Uterus (tissue), 4 donors: ENCODE results near the gene ANKRD13C. TPM values are rescaled to one million over a fixed set of nuclear protein-coding genes. Genes with fewer than 3 reads are reported as not detected.

Experiments
- DNase-seq, 2 donors: peaks; one replicate each; pipeline ENCODE4 v3.0.0-alpha.2; 2019 to 2020
- H3K27ac ChIP-seq, 2 donors: fragments of 200-600 bp; sonication (generic); 1 replicate in 1 of 2; 2 replicates in 1 of 2; pipeline ENCODE4 v1.5.1; 2016 to 2018
- H3K27me3 ChIP-seq, 2 donors: fragments of 200-600 bp; sonication (generic); one replicate each; pipeline ENCODE4 v1.5.1; 2018 to 2019; ENCODE audit warnings: control low read depth in 1 of 2
- H3K36me3 ChIP-seq, 2 donors: fragments of 200-600 bp; sonication (generic); one replicate each; pipeline ENCODE4 v1.5.1; 2019; ENCODE audit warnings: control low read depth in 1 of 2
- H3K4me1 ChIP-seq, 2 donors: fragments of 200-600 bp; sonication (generic); one replicate each; pipeline ENCODE4 v1.5.1; 2018 to 2019; ENCODE audit warnings: control low read depth in 1 of 2
- H3K4me3 ChIP-seq, 2 donors: fragments of 200-600 bp; sonication (generic); 1 replicate in 1 of 2; 2 replicates in 1 of 2; pipeline ENCODE4 v1.5.1; 2018 to 2019; ENCODE audit warnings: mild to moderate bottlenecking in 1 of 2
- H3K9me3 ChIP-seq, 2 donors: fragments of 200-600 bp; sonication (generic); one replicate each; pipeline ENCODE4 v1.5.1; 2019; ENCODE audit warnings: control low read depth in 1 of 2
- POLR2A ChIP-seq, 2 donors: fragments of 450-650 bp; IDR thresholded peaks; one replicate each; pipeline ENCODE4 v1.6.1; 2016; ENCODE audit warnings: antibody characterized with exemption in 2 of 2, mild to moderate bottlenecking in 1 of 2, moderate library complexity in 1 of 2
- intact Hi-C: fragments of 100-400 bp; cut with DNase I; formaldehyde crosslinking; loops from one replicate; pipeline ENCODE4 v1.15.1; 2023; ENCODE audit warnings: low total_unique reads
- total RNA-seq, 4 donors: library from RNA; depleted of rRNA in 3 of 4; stranded (reverse); fragments of >200 nt in 3 of 4; gene quantifications; one replicate each; pipeline versions ENCODE4 v1.1.0 to v1.2.4, GENCODE V29; 2014 to 2023
- TF ChIP-seq, protein P1 (sequence below), 4 experiments: fragments of 200-600 bp in 2 of 4; fragments of 450-650 bp in 2 of 4; sonication (generic) in 2 of 4; IDR thresholded peaks; one replicate each; pipeline ENCODE4 v1.5.1; 2016 to 2019; ENCODE audit warnings: antibody characterized with exemption in 4 of 4, mild to moderate bottlenecking in 2 of 4, moderate library complexity in 1 of 4
- donor health status: DM: yes; HTN: yes; CAD: no.

The ANKRD13C gene
- total RNA-seq, 4 donors from 2014 or later = 28.7 to 59.5 (median 32.6) TPM

DNA sequence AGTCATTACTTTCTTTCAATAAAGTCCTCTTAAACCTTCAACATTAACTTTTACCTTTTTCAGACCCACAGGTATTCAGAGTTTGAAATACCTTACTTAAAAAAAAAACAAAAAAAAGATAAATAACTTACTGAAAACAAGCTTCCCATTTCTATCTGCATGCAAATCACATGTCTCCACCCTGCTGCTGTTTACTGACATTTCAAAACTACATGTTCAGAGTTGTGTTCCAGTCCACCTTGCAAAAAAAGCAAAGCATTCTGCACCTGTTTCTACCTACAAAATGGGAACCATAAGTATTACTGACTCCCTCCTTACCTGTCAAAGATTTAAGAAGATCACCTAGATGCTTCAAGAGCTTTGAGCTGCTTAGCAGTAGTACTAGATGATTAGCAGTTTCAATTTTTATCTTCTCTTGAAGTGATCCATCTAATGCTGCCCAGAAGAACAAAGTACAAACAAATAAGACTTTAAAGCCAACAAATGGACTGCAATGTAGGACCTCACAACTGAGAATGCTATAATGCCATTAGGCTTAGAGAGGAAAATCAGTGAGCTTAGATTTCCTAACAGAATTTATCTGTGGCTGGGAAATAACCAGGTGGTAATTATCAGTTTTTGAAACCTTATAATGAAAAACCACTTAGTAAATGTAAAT, 61.2 kb downstream of the ANKRD13C start:
- Histone ChIP-seq H3K4me1 (no peaks in the 10 kb centered on the region), H3K9me3 (no peaks in the 10 kb centered on the region), H3K36me3 (no peaks in the 10 kb centered on the region), H3K27me3 (no peaks in the 10 kb centered on the region), H3K4me3 (no peak overlapping the region), H3K27ac (no peak overlapping the region)
- no peak for TF ChIP-seq POLR2A (IDR thresholded peaks at IDR 0.05)
- TF ChIP-seq, protein P1, sequence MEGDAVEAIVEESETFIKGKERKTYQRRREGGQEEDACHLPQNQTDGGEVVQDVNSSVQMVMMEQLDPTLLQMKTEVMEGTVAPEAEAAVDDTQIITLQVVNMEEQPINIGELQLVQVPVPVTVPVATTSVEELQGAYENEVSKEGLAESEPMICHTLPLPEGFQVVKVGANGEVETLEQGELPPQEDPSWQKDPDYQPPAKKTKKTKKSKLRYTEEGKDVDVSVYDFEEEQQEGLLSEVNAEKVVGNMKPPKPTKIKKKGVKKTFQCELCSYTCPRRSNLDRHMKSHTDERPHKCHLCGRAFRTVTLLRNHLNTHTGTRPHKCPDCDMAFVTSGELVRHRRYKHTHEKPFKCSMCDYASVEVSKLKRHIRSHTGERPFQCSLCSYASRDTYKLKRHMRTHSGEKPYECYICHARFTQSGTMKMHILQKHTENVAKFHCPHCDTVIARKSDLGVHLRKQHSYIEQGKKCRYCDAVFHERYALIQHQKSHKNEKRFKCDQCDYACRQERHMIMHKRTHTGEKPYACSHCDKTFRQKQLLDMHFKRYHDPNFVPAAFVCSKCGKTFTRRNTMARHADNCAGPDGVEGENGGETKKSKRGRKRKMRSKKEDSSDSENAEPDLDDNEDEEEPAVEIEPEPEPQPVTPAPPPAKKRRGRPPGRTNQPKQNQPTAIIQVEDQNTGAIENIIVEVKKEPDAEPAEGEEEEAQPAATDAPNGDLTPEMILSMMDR (IDR thresholded peaks at IDR 0.05) = no peak
- no peak for DNase-seq
- intact Hi-C loops = no loop called here

DNA sequence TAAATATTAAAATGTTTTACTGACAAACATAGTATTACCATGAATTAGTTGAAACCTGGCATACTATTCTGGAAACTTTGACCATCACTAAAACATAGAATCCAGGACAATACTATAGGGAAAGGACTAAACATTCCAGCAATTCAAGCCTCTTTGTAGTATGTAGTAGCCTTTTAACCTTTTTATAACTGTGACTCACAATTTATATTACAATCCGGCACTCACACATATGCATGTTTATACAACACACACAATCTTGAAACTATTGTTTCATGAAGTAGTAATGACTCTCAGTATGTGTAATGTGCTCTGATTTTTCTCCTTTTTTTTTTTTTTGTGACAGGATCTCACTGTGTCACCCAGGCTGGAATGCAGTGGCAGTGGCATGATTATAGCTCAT, 64.3 kb downstream of the ANKRD13C start:
- H3K9me3 ChIP-seq = no peaks in the 10 kb centered on the region
- H3K36me3 ChIP-seq = no peaks in the 10 kb centered on the region
- H3K27me3 ChIP-seq = no peaks in the 10 kb centered on the region
- intact Hi-C loops = no loop called here
- H3K4me1 ChIP-seq = no peaks in the 10 kb centered on the region
- no peak overlapping the region for H3K4me3 ChIP-seq
- TF ChIP-seq, protein P1 (IDR thresholded peaks at IDR 0.05) = no peak
- no peak for TF ChIP-seq POLR2A (IDR thresholded peaks at IDR 0.05)
- DNase-seq = no peak
- no peak overlapping the region for H3K27ac ChIP-seq

DNA sequence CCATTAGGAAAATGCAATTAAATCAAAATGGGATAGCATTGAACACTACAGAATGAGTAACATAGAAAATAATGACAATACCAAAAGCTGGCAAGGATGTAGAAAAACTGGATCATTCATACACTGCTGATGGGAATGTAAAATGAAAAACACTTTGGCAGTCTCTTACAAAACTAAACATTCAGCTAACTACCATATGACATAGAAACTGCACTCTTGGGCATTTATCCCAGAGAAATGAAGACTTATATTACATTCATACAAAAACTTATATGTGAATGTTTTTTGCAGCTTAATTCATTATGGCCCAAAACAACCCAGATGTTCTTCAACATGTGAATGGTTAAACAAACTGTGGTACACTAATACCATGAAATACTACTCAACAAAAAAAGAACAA, 66.4 kb downstream of the ANKRD13C start:
- no peaks in the 10 kb centered on the region for H3K9me3 ChIP-seq
- intact Hi-C loops = no loop called here
- no peak overlapping the region for H3K4me3 ChIP-seq
- H3K27ac ChIP-seq = no peak overlapping the region
- H3K27me3 ChIP-seq = no peaks in the 10 kb centered on the region
- H3K36me3 ChIP-seq = no peaks in the 10 kb centered on the region
- no peak for DNase-seq
- H3K4me1 ChIP-seq = no peaks in the 10 kb centered on the region
- TF ChIP-seq, protein P1 (IDR thresholded peaks at IDR 0.05) = no peak
- TF ChIP-seq POLR2A (IDR thresholded peaks at IDR 0.05) = no peak

DNA sequence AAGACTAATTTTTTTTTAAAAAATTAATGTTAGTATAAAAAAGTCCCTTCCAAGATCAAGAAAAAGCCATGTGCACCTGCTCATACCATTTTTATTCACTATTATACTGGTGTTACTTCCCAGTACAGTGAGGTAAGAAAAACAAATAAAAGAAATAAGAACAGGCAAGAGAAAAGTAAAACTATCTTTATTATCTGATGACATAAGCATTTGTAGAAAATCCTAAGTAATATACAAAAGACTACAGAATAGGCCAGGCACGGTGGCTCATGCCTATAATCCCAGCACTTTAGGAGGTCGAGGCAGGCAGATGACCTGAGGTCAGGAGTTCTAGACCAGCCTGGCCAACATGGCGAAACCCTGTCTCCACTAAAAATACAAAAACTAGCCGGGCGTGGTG, 68.1 kb downstream of the ANKRD13C start:
- no peaks in the 10 kb centered on the region for H3K27me3 ChIP-seq
- TF ChIP-seq, protein P1 (IDR thresholded peaks at IDR 0.05) = no peak
- TF ChIP-seq POLR2A (IDR thresholded peaks at IDR 0.05) = no peak
- intact Hi-C loops = no loop called here
- DNase-seq = no peak
- no peaks in the 10 kb centered on the region for H3K4me1 ChIP-seq
- H3K9me3 ChIP-seq = no peaks in the 10 kb centered on the region
- H3K36me3 ChIP-seq = no peaks in the 10 kb centered on the region
- no peak overlapping the region for H3K27ac ChIP-seq
- no peak overlapping the region for H3K4me3 ChIP-seq

DNA sequence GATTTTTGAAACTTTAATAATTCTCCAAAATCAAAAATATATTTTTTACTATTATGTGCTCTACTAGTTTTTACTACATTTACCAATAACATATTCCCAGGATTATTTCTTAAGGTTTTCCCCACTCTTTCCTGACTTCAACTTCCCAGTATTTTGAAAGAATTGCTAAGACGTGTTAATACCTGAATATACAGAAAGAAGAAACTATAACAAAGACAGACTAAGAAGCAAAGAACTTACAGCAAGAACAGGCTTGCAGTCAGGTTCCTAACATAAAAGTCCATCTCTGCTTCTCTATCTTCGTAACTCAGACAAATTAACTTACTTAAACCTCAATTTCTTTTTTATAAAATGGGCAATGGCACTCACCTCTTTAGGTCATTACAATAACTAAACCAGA, 70.2 kb downstream of the ANKRD13C start:
- intact Hi-C loops = no loop called here
- Histone ChIP-seq H3K27ac (no peak overlapping the region), H3K9me3 (no peaks in the 10 kb centered on the region), H3K4me3 (no peak overlapping the region), H3K27me3 (no peaks in the 10 kb centered on the region), H3K36me3 (no peaks in the 10 kb centered on the region), H3K4me1 (no peaks in the 10 kb centered on the region)
- TF ChIP-seq POLR2A (IDR thresholded peaks at IDR 0.05) = no peak
- TF ChIP-seq, protein P1 (IDR thresholded peaks at IDR 0.05) = no peak
- DNase-seq = no peak
